KG1 (cell line): ENCODE results near the gene ACHE.
"Not testable (repeated sequence)": the region's sequence is repeated elsewhere in the genome, so short reads cannot be mapped to it uniquely, and the experiment has no call there.

Experiments used
- DNase-seq: peaks from one replicate; lab custom pipeline; 2025; lab: John Stamatoyannopoulos, UW

Gene ACHE

DNA sequence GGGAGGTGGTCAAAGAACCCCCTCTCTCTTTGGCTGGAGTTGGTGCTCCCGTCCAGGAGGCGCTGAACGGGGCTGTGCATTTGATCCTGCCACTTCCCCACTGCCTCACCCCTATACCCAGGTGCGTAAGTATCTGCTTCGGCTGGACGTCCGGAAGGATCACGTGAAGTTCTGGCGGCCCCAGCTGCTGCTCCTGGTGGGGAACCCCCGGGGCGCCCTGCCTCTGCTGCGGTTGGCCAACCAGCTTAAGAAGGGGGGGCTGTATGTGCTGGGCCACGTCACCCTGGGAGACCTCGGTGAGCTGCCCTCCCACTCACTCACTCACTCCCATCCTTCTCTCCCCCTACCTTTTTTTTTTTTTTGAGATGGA lies 34.1 kb downstream of the ACHE start:
- no peak for DNase-seq

DNA sequence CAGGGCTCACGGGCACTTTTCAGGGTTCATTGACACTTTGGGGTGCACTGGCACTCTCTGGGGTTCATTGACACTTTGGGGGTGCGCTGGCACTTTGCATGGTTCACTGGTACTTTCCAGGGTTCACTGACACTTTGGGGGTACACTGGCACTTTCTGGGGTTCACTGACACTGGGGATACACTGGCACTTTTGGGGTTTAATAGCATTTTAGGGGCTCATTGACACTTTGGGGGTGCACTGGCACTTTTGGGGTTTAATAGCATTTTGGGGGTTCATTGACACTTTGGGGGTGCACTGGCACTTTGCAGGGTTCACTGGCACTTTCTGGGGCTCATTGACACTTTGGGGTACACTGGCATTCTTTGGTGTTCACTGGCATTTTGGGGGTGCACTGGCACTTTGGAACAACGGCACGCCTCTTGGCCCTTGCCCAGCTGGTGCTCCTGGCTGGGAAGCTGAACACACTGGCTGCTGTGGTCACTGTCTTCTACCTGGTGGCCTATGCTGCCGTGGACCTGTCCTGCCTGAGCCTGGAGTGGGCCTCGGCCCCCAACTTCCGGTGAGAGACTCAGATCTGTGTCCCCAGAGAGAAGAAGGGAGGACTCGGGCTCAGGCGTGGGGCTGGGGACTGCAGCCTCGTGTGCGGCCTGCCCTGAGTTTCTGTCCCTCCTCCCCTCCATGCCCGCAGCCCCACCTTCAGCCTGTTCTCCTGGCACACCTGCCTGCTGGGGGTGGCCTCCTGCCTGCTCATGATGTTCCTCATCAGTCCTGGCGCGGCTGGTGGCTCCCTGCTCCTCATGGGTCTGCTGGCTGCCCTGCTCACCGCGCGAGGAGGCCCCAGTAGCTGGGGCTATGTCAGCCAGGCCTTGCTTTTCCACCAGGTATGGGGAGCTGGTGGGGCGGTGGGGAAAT lies 34.7 kb downstream of the ACHE start:
- DNase-seq: no peak

GRCh38 chr7:100859856-100860255 lies 35.8 kb downstream of the ACHE start:
- no peak for DNase-seq

- no peak for DNase-seq
Observed at GRCh38 chr7:100856871-100857282, 38.8 kb downstream of the ACHE start.

DNA sequence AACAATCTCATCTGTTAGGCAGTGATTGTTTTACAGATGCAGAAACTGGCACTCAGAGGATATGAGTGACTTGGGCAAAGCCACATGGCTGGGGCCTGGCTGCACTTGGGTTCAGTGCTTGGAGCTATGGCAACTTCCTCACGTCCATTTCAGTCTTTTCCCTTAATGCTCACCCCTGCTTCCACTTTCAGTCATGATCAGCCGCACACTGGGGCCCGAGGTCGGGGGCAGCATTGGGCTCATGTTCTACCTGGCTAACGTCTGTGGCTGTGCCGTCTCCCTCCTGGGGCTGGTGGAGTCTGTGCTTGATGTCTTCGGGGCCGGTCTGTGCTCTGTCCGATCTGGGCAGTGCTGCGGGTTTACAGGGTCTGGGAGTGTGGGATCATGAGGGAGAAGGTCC lies 40.2 kb downstream of the ACHE start:
- no peak for DNase-seq

DNA sequence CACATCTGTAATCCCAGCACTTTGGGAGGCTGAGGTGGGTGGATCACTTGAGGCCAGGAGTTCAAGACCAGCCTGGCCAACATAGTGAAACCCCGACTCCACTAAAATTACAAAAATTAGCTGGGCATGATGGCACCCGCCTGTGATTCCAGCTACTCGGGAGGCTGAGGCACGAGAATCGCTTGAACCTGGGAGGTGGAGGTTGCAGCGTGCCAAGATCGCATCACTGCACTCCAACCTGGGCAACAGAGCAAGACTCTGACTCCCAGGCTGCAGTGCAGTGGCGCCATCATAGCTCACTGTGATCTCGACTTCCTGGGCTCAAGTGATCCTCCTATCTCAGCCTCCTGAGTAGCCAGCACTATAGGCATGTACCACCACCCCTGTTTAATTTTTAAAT lies 40.8 kb downstream of the ACHE start:
- not testable (repeated sequence) for DNase-seq

GRCh38 chr7:100854146-100854895 lies 41.4 kb downstream of the ACHE start:
- DNase-seq: no peak

DNA sequence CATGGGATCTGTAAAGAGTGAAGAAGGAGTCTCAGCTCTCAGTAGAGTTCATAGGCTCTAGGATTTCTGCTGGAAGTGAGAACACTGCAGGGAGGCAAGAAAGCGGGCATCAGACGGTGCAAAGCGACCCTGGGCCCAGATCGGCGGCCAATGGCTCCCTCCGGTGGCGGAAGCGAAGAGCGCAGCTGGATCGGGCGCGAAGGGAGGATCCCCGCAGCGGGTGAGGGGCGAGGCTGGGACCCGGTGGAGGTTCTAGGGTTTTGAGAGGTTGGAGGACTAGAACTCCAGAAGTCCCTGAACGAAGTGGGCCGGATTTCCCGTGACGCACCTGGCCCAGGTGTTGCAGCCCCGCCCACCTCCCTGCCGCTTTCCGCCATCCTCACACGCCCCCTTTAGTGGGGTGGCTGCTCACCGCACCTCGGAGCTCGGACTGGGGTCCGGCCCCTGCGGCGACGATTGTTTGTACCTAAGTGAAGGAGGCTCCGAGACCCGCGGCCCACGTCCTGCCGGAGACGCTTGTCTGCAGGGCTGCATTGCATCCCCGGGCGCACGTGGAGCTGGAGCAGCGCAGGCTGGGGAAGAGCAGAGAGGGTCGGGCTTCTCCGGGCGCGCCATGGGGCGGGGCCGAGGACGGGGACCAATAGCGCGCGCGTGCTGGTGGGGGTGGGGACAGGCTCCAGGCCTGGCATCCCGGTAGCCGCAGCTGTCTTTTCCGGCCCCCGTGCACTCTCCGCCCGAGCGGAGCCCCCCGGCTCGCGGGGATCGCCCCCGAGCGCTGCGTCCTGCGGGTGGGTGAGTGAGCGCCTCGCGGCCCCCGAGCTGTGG lies 43.4 kb downstream of the ACHE start, which contains the start of gene SLC12A9:
Gene SLC12A9 (plus strand): TSS at position 666 of the 825 bp plus-strand sequence. CDS start 1,485 bp downstream, outside the sequence.
- peak; percentile 9 for DNase-seq

GRCh38 chr7:100847360-100847759 lies 48.3 kb downstream of the ACHE start:
- no peak for DNase-seq

GRCh38 chr7:100840470-100841100 lies 55.1 kb downstream of the ACHE start:
- DNase-seq: no peak
